Myocyte (in vitro differentiated cells): ENCODE measurements around the gene PPP6R3. TPM values are rescaled to one million over a fixed set of nuclear protein-coding genes. Genes with fewer than 3 reads are reported as not detected.
A peak's percentile ranks its signal among the peaks of the same experiment; 100 is the strongest.
"Not testable (repeated sequence)": the region's sequence is repeated elsewhere in the genome, so short reads cannot be mapped to it uniquely, and the experiment has no call there.

Source experiments
- DNase-seq: peaks from one replicate; pipeline ENCODE4 v3.0.0-alpha.2; 2012; ENCODE audit warnings: low read depth
- total RNA-seq: library from RNA; depleted of rRNA; stranded (reverse); fragments of >200 nt; gene quantifications from 2 replicates; pipeline ENCODE4 v1.2.3, GENCODE V29; 2014

Gene PPP6R3
- total RNA-seq, 1 donor from 2014 or later: 101 TPM

- DNase-seq: no peak
Observed at GRCh38 chr11:68433541-68433940, 27.0 kb upstream of the PPP6R3 start.

GRCh38 chr11:68434159-68434558 is 26.4 kb upstream of the PPP6R3 start:
- DNase-seq: not testable (repeated sequence)

GRCh38 chr11:68436162-68436888 is 24.2 kb upstream of the PPP6R3 start:
- no peak for DNase-seq

GRCh38 chr11:68436985-68437926 is 23.3 kb upstream of the PPP6R3 start:
- peak; percentile 50 for DNase-seq

- no peak for DNase-seq
Observed at GRCh38 chr11:68437927-68438657, 22.5 kb upstream of the PPP6R3 start.

- DNase-seq: no peak
Observed at GRCh38 chr11:68438658-68439259, 21.8 kb upstream of the PPP6R3 start.

- DNase-seq: no peak
Observed at GRCh38 chr11:68439355-68440065, 21.0 kb upstream of the PPP6R3 start.

GRCh38 chr11:68440224-68440623 is 20.3 kb upstream of the PPP6R3 start:
- DNase-seq: peak; percentile 45

GRCh38 chr11:68441466-68442230 is 18.9 kb upstream of the PPP6R3 start:
- DNase-seq: peak; percentile 73

- no peak for DNase-seq
Observed at GRCh38 chr11:68442433-68442832, 18.1 kb upstream of the PPP6R3 start.

- DNase-seq: no peak
Observed at GRCh38 chr11:68444566-68444965, 16.0 kb upstream of the PPP6R3 start.

- no peak for DNase-seq
Observed at GRCh38 chr11:68445531-68446035, 15.0 kb upstream of the PPP6R3 start.

GRCh38 chr11:68446046-68446725 is 14.4 kb upstream of the PPP6R3 start:
- DNase-seq: no peak

GRCh38 chr11:68447015-68447801 is 13.3 kb upstream of the PPP6R3 start:
- peak; percentile 76 for DNase-seq

GRCh38 chr11:68447914-68448313 is 12.6 kb upstream of the PPP6R3 start:
- not testable (repeated sequence) for DNase-seq

GRCh38 chr11:68448604-68449011 is 11.9 kb upstream of the PPP6R3 start:
- no peak for DNase-seq

GRCh38 chr11:68449951-68450350 is 10.6 kb upstream of the PPP6R3 start:
- no peak for DNase-seq

- DNase-seq: no peak
Observed at GRCh38 chr11:68450711-68451110, 9.8 kb upstream of the PPP6R3 start.
